ENCODE measurements around the gene FBXO40. TPM values are rescaled to one million over a fixed set of nuclear protein-coding genes. Genes with fewer than 3 reads are reported as not detected.

FBXO40 gene
- total and polyA plus RNA-seq, 2 of the 13 experiments (the other 11 are each of a cell fraction or from before 2014, with no cell fraction given) = not detected

DNA sequence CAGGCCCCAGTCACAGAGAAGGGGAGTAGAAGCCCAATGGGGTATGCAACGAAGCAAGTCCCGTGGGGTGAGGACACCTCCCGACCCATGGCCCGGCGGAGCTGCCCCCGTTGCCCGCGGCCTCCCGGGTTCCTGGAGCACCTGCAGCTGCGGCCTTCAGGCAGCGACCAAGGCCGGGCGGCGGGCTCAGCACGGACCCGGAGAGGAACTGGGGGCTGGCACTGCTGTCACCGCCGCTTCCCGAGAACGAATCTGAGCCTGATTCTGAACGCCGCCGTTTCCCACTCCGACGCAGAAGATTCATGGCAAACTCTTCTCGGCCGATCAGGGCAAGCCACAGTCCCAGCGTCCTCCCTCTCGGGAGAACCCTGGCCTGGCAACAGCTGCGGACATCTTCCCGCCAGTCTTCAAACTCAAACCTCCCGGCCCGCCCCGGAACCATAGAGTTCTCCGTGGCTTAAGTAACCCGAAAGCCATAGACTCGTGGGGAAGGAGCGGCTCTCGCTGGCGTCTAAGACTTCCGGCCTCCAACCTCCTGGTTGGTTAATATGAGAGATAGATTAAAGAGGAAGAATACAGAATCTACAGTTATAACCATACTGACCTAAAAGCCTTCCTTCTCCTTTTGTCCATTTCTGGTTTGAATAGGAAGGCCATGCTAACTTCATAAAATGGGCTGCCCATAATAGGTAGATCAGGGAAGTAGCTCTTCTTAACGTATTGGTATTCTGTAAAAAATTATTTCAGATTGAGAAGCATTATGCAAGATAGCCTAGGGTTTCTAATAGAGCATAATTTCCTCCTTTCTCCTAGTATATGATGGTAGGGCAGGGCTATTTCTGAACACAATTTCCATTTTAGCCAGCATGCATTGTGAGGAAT, 47.4 kb upstream of the FBXO40 start, which contains the start of gene POLQ (continued):
- TF ChIP-seq JDP2 (CRISPR knock-in tag; IDR thresholded peaks at IDR 0.05; ENCODE audit: borderline replicate concordance) = no peak
- TF ChIP-seq ETV5 (CRISPR knock-in tag; IDR thresholded peaks at IDR 0.05; ENCODE audit: borderline replicate concordance) = peak; percentile 75; the same call in 1 of the 2 replicates
- TF ChIP-seq, protein P1, sequence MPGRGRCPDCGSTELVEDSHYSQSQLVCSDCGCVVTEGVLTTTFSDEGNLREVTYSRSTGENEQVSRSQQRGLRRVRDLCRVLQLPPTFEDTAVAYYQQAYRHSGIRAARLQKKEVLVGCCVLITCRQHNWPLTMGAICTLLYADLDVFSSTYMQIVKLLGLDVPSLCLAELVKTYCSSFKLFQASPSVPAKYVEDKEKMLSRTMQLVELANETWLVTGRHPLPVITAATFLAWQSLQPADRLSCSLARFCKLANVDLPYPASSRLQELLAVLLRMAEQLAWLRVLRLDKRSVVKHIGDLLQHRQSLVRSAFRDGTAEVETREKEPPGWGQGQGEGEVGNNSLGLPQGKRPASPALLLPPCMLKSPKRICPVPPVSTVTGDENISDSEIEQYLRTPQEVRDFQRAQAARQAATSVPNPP (CRISPR knock-in tag; IDR thresholded peaks at IDR 0.05) = peak; percentile 53; the same call in 1 of the 2 replicates
- 0 out of 2 replicates have a peak, but pooled peaks have one; percentile 28 for TF ChIP-seq MIXL1 (CRISPR knock-in tag; IDR thresholded peaks at IDR 0.05)
- TF ChIP-seq RBAK (CRISPR knock-in tag; IDR thresholded peaks at IDR 0.05) = no peak
- TF ChIP-seq ZNF7 (CRISPR knock-in tag; IDR thresholded peaks at IDR 0.05) = no peak
- TF ChIP-seq MAZ (IDR thresholded peaks at IDR 0.05; ENCODE audit: borderline replicate concordance, low read depth, low read length) = no peak
- no peak for TF ChIP-seq MAZ (CRISPR knock-in tag; IDR thresholded peaks at IDR 0.05; ENCODE audit: low read depth)
- peak; percentile 71 for TF ChIP-seq ERF (CRISPR knock-in tag; IDR thresholded peaks at IDR 0.05)
- no peak for TF ChIP-seq ZNF543 (CRISPR knock-in tag; IDR thresholded peaks at IDR 0.05)
- TF ChIP-seq TRIM24 (CRISPR knock-in tag; IDR thresholded peaks at IDR 0.05) = no peak
- no peak for TF ChIP-seq HDAC6 (IDR thresholded peaks at IDR 0.05; ENCODE audit: low read depth, low read length)
- TF ChIP-seq ZFP36 (IDR thresholded peaks at IDR 0.05; ENCODE audit: borderline replicate concordance, low read depth, low read length, partially characterized antibody) = no peak
- TF ChIP-seq, protein P2, sequence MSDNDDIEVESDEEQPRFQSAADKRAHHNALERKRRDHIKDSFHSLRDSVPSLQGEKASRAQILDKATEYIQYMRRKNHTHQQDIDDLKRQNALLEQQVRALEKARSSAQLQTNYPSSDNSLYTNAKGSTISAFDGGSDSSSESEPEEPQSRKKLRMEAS (IDR thresholded peaks at IDR 0.05) = peak; percentile 25; the same call in 1 of the 2 replicates
- TF ChIP-seq ZNF777 (CRISPR knock-in tag; IDR thresholded peaks at IDR 0.05) = 0 out of 2 replicates have a peak, but pooled peaks have one; percentile 40
- TF ChIP-seq, protein P3, sequence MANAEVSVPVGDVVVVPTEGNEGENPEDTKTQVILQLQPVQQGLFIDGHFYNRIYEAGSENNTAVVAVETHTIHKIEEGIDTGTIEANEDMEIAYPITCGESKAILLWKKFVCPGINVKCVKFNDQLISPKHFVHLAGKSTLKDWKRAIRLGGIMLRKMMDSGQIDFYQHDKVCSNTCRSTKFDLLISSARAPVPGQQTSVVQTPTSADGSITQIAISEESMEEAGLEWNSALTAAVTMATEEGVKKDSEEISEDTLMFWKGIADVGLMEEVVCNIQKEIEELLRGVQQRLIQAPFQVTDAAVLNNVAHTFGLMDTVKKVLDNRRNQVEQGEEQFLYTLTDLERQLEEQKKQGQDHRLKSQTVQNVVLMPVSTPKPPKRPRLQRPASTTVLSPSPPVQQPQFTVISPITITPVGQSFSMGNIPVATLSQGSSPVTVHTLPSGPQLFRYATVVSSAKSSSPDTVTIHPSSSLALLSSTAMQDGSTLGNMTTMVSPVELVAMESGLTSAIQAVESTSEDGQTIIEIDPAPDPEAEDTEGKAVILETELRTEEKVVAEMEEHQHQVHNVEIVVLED (CRISPR knock-in tag; IDR thresholded peaks at IDR 0.05; ENCODE audit: borderline replicate concordance) = peak; percentile 28; the same call in 1 of the 2 replicates
- TF ChIP-seq, protein P4, sequence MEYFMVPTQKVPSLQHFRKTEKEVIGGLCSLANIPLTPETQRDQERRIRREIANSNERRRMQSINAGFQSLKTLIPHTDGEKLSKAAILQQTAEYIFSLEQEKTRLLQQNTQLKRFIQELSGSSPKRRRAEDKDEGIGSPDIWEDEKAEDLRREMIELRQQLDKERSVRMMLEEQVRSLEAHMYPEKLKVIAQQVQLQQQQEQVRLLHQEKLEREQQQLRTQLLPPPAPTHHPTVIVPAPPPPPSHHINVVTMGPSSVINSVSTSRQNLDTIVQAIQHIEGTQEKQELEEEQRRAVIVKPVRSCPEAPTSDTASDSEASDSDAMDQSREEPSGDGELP (IDR thresholded peaks at IDR 0.05; ENCODE audit: borderline replicate concordance, low read depth) = peak; percentile 87
- no peak for TF ChIP-seq EHMT2 (IDR thresholded peaks at IDR 0.05; ENCODE audit: borderline replicate concordance, low read depth, low read length)
- TF ChIP-seq, protein P5, sequence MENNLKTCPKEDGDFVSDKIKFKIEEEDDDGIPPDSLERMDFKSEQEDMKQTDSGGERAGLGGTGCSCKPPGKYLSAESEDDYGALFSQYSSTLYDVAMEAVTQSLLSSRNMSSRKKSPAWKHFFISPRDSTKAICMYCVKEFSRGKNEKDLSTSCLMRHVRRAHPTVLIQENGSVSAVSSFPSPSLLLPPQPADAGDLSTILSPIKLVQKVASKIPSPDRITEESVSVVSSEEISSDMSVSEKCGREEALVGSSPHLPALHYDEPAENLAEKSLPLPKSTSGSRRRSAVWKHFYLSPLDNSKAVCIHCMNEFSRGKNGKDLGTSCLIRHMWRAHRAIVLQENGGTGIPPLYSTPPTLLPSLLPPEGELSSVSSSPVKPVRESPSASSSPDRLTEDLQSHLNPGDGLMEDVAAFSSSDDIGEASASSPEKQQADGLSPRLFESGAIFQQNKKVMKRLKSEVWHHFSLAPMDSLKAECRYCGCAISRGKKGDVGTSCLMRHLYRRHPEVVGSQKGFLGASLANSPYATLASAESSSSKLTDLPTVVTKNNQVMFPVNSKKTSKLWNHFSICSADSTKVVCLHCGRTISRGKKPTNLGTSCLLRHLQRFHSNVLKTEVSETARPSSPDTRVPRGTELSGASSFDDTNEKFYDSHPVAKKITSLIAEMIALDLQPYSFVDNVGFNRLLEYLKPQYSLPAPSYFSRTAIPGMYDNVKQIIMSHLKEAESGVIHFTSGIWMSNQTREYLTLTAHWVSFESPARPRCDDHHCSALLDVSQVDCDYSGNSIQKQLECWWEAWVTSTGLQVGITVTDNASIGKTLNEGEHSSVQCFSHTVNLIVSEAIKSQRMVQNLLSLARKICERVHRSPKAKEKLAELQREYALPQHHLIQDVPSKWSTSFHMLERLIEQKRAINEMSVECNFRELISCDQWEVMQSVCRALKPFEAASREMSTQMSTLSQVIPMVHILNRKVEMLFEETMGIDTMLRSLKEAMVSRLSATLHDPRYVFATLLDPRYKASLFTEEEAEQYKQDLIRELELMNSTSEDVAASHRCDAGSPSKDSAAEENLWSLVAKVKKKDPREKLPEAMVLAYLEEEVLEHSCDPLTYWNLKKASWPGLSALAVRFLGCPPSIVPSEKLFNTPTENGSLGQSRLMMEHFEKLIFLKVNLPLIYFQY (CRISPR knock-in tag; IDR thresholded peaks at IDR 0.05; ENCODE audit: borderline replicate concordance) = no peak
- TF ChIP-seq RAD21 (CRISPR knock-in tag; IDR thresholded peaks at IDR 0.05) = no peak
- TF ChIP-seq ZNF496 (CRISPR knock-in tag; IDR thresholded peaks at IDR 0.05; ENCODE audit: insufficient replicate concordance) = no peak
- no peak for TF ChIP-seq HOXA9 (CRISPR knock-in tag; IDR thresholded peaks at IDR 0.05; ENCODE audit: borderline replicate concordance)

Data from HepG2 (cell line).